Measurements from ENCODE around the gene IPPK. TPM values are rescaled to one million over a fixed set of nuclear protein-coding genes. Genes with fewer than 3 reads are reported as not detected.

The IPPK gene
- total RNA-seq, 1 experiment from 2014 or later = 5.4 TPM

- DNase-seq (ENCODE audit: low read depth, low spot score) (no peak), ATAC-seq (no peak)
- CTCF ChIA-PET = no interaction called here
- Histone ChIP-seq H3K9me3 (ENCODE audit: control insufficient read depth, insufficient read depth, low read depth, low read length) (no peaks in the 10 kb centered on the region), H3K4me3 (ENCODE audit: low read depth in 2 of 2, low read length in 2 of 2) (no peak overlapping the region), H3K27ac (ENCODE audit: low read length) (no peak overlapping the region), H3K4me1 (ENCODE audit: control insufficient read depth, insufficient read depth, low read length) (no peaks in the 10 kb centered on the region), H3K36me3 (ENCODE audit: control insufficient read depth, insufficient read depth, low read length) (peaks cover 2% of the 10 kb centered on the region; the same call in 1 of the 2 replicates), H3K27me3 (ENCODE audit: control insufficient read depth, insufficient read depth, low read length) (no peaks in the 10 kb centered on the region)
- intact Hi-C loops (cut with micrococcal nuclease; ENCODE audit: unreplicated experiment) = no loop called here
- POLR2A ChIA-PET = no interaction called here
- TF ChIP-seq POLR2AphosphoS5 (IDR thresholded peaks at IDR 0.05; ENCODE audit: low read depth, low read length) (no peak), REST (IDR thresholded peaks at IDR 0.05; ENCODE audit: insufficient read depth in 1 of 2, low read depth in 2 of 2, low read length in 1 of 2) (no peak), TCF7L2 (IDR thresholded peaks at IDR 0.05; ENCODE audit: low read depth, low read length) (no peak), SIN3A (IDR thresholded peaks at IDR 0.05; ENCODE audit: borderline replicate concordance, insufficient read depth, low read depth, low read length) (no peak)
- TF ChIP-seq, protein P1, sequence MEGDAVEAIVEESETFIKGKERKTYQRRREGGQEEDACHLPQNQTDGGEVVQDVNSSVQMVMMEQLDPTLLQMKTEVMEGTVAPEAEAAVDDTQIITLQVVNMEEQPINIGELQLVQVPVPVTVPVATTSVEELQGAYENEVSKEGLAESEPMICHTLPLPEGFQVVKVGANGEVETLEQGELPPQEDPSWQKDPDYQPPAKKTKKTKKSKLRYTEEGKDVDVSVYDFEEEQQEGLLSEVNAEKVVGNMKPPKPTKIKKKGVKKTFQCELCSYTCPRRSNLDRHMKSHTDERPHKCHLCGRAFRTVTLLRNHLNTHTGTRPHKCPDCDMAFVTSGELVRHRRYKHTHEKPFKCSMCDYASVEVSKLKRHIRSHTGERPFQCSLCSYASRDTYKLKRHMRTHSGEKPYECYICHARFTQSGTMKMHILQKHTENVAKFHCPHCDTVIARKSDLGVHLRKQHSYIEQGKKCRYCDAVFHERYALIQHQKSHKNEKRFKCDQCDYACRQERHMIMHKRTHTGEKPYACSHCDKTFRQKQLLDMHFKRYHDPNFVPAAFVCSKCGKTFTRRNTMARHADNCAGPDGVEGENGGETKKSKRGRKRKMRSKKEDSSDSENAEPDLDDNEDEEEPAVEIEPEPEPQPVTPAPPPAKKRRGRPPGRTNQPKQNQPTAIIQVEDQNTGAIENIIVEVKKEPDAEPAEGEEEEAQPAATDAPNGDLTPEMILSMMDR (IDR thresholded peaks at IDR 0.05) = no peak
- BruUV-seq (replicated peaks) = no TSS peak
- in situ Hi-C loops (cut with HindIII; ENCODE audit: low pct_unique_long_range_greater_than_20kb, low sequenced_read_pairs) = no loop called here
These were observed 25.7 kb downstream of the IPPK start for GRCh38 chr9:92644278-92644677.

GRCh38 chr9:92642564-92642963, 27.4 kb downstream of the IPPK start:
- Histone ChIP-seq H3K4me3 (ENCODE audit: low read depth in 2 of 2, low read length in 2 of 2) (no peak overlapping the region), H3K36me3 (ENCODE audit: control insufficient read depth, insufficient read depth, low read length) (peaks cover 2% of the 10 kb centered on the region; the same call in 1 of the 2 replicates), H3K9me3 (ENCODE audit: control insufficient read depth, insufficient read depth, low read depth, low read length) (no peaks in the 10 kb centered on the region), H3K27me3 (ENCODE audit: control insufficient read depth, insufficient read depth, low read length) (no peaks in the 10 kb centered on the region), H3K27ac (ENCODE audit: low read length) (no peak overlapping the region), H3K4me1 (ENCODE audit: control insufficient read depth, insufficient read depth, low read length) (no peaks in the 10 kb centered on the region)
- ATAC-seq (no peak), DNase-seq (ENCODE audit: low read depth, low spot score) (no peak)
- ChIA-PET POLR2A (no interaction called here), CTCF (no interaction called here)
- intact Hi-C loops (cut with micrococcal nuclease; ENCODE audit: unreplicated experiment) = no loop called here
- TF ChIP-seq TCF7L2 (IDR thresholded peaks at IDR 0.05; ENCODE audit: low read depth, low read length) (no peak), REST (IDR thresholded peaks at IDR 0.05; ENCODE audit: insufficient read depth in 1 of 2, low read depth in 2 of 2, low read length in 1 of 2) (no peak), SIN3A (IDR thresholded peaks at IDR 0.05; ENCODE audit: borderline replicate concordance, insufficient read depth, low read depth, low read length) (no peak), POLR2AphosphoS5 (IDR thresholded peaks at IDR 0.05; ENCODE audit: low read depth, low read length) (no peak)
- TF ChIP-seq, protein P1 (IDR thresholded peaks at IDR 0.05) = no peak
- in situ Hi-C loops (cut with HindIII; ENCODE audit: low pct_unique_long_range_greater_than_20kb, low sequenced_read_pairs) = no loop called here
- BruUV-seq (replicated peaks) = no TSS peak
